Mucosa of descending colon (tissue), 3 donors: Measurements from ENCODE around the gene TMEM170B. TPM values are rescaled to one million over a fixed set of nuclear protein-coding genes. Genes with fewer than 3 reads are reported as not detected.
A peak's percentile ranks its signal among the peaks of the same experiment; 100 is the strongest.
"Not testable (repeated sequence)": the region's sequence is repeated elsewhere in the genome, so short reads cannot be mapped to it uniquely, and the experiment has no call there.

Experiments
- ATAC-seq: fragments of 200-7000 bp; cut with Tn5 transposase; one replicate; pipeline ENCODE4 v1.9.1; 2020; ENCODE audit warnings: mild to moderate bottlenecking, moderate library complexity
- DNase-seq, 3 donors: peaks; one replicate each; pipeline ENCODE4 v3.0.0-alpha.2; 2020
- H3K36me3 ChIP-seq: fragments of 200-600 bp; one replicate; pipeline ENCODE4 v1.8.0; 2021; ENCODE audit warnings: low read depth, mild to moderate bottlenecking
- H3K4me1 ChIP-seq: fragments of 200-600 bp; one replicate; pipeline ENCODE4 v1.8.0; 2021; ENCODE audit warnings: low read depth, mild to moderate bottlenecking
- H3K4me3 ChIP-seq: fragments of 200-600 bp; one replicate; pipeline ENCODE4 v1.8.0; 2021; ENCODE audit warnings: mild to moderate bottlenecking
- H3K9me3 ChIP-seq: fragments of 200-600 bp; one replicate; pipeline ENCODE4 v1.8.0; 2021; ENCODE audit warnings: mild to moderate bottlenecking
- intact Hi-C, 2 donors: fragments of 100-400 bp; cut with DNase I in 1 of 2; cut with micrococcal nuclease in 1 of 2; formaldehyde crosslinking; loops; one replicate each; pipeline versions ENCODE4 v1.11.0 to v1.11.1; 2022; cut with DNase I, micrococcal nuclease
- total RNA-seq, 3 donors: library from RNA; stranded (reverse); fragmentation: NEBNext Ultra II Directional in 2 of 3; extraction: Animal tissue kit (Norgen Biotek cat#: 25700) in 2 of 3; gene quantifications; one replicate each; pipeline versions ENCODE4 v1.2.1 to v1.2.4, GENCODE V29; 2021 to 2023
- TF ChIP-seq, protein P1 (sequence below): fragments of 200-600 bp; IDR thresholded peaks from one replicate; pipeline ENCODE4 v1.8.0; 2022; ENCODE audit warnings: antibody characterized with exemption, mild to moderate bottlenecking
- donor health status: DM: no; HTN: no; CAD: no; lungs with moderate emphysema.
- donor health status: DM: no; HTN: no; CAD: no.
- donor health status: DM: no; HTN: yes; CAD: no.

The TMEM170B gene
- total RNA-seq, 3 donors from 2014 or later, result 0.98 to 9.0 (median 2.0) TPM

GRCh38 chr6:11538819-11539468 lies 1.4 kb downstream of the TMEM170B start:
- H3K9me3 ChIP-seq, result no peaks in the 10 kb centered on the region
- ATAC-seq (no peak), DNase-seq (no peak)
- H3K36me3 ChIP-seq, result no peaks in the 10 kb centered on the region
- intact Hi-C loops, result no loop called here
- peak overlapping the region; percentile 71 for H3K4me3 ChIP-seq
- TF ChIP-seq, protein P1, sequence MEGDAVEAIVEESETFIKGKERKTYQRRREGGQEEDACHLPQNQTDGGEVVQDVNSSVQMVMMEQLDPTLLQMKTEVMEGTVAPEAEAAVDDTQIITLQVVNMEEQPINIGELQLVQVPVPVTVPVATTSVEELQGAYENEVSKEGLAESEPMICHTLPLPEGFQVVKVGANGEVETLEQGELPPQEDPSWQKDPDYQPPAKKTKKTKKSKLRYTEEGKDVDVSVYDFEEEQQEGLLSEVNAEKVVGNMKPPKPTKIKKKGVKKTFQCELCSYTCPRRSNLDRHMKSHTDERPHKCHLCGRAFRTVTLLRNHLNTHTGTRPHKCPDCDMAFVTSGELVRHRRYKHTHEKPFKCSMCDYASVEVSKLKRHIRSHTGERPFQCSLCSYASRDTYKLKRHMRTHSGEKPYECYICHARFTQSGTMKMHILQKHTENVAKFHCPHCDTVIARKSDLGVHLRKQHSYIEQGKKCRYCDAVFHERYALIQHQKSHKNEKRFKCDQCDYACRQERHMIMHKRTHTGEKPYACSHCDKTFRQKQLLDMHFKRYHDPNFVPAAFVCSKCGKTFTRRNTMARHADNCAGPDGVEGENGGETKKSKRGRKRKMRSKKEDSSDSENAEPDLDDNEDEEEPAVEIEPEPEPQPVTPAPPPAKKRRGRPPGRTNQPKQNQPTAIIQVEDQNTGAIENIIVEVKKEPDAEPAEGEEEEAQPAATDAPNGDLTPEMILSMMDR, result no peak
- peaks cover 8% of the 10 kb centered on the region for H3K4me1 ChIP-seq

DNA sequence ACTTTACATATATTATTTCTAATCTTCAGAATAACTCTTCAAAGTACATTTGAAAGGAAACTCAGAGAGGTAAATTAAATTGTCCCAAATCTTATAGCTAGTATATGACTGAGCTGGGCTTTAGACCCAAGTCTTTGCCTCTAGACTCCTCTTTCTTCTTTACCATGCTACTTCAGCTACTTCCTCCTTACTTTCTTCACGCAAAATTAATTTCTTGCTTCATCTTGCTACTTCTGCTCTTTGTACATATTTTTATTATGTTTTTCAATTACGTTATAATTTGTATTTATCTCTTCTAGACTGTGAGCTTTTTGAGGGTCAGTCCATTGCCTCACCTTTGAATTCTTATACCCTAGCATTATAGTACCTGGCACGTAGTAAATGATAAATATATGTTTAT lies 5.3 kb downstream of the TMEM170B start:
- DNase-seq, result no peak
- intact Hi-C loops, result no loop called here
- H3K4me3 ChIP-seq, result no peak overlapping the region
- H3K4me1 ChIP-seq, result no peaks in the 10 kb centered on the region
- H3K36me3 ChIP-seq, result no peaks in the 10 kb centered on the region
- TF ChIP-seq, protein P1, result no peak
- ATAC-seq, result no peak
- H3K9me3 ChIP-seq, result no peaks in the 10 kb centered on the region

DNA sequence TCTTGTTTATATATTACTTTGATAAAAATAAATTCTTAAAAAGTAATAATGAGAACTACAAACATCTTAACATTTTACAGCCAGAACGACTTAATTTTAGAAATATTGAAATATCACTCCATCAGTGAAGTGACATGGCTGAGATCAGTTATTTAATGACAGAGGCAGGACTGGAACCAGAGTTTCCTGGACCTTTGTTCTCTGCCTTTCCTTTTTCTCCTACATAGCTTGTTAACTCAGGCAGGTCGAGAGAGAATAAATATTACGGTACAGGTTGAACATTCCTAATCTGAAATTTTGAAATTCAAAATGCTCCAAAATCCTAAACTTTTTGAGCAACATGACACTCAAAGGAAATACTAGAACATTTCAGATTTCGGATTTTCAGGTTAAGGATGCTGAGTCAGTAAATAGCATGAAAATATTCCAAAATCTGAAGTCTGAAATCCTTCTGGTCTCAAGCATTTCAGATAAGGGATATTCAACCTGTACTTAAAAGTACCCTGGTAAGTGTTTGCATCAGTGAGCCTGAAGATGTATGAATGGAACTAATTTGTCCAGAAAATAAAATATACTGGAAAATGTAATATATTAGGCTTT lies 6.5 kb downstream of the TMEM170B start:
- H3K9me3 ChIP-seq, result no peaks in the 10 kb centered on the region
- no peak overlapping the region for H3K4me3 ChIP-seq
- TF ChIP-seq, protein P1, result no peak
- ATAC-seq, result no peak
- intact Hi-C loops, result no loop called here
- no peaks in the 10 kb centered on the region for H3K4me1 ChIP-seq
- DNase-seq, result no peak
- no peaks in the 10 kb centered on the region for H3K36me3 ChIP-seq

DNA sequence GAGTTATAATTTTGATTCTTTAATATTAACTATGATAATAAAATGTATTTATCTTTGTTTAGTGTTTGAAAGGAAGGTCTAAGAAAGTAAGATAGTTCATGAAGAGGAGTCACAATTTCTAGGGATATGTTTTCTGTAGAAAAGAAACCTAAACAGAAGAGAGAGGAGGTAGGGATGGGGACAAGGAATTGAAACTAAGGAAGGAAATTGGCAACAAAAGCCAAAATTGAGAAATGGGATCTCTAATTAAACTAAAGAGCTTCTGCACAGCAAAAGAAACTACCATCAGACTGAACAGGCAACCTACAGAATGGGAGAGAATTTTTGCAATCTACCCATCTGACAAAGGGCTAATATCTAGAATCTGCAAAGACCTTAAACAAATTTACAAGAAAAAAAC lies 10.3 kb downstream of the TMEM170B start:
- ATAC-seq, H3K36me3 ChIP-seq, intact Hi-C loops, H3K9me3 ChIP-seq, H3K4me3 ChIP-seq, H3K4me1 ChIP-seq, DNase-seq: not testable (repeated sequence)

GRCh38 chr6:11548578-11548977 lies 11.0 kb downstream of the TMEM170B start:
- intact Hi-C loops, ATAC-seq: not testable (repeated sequence)

DNA sequence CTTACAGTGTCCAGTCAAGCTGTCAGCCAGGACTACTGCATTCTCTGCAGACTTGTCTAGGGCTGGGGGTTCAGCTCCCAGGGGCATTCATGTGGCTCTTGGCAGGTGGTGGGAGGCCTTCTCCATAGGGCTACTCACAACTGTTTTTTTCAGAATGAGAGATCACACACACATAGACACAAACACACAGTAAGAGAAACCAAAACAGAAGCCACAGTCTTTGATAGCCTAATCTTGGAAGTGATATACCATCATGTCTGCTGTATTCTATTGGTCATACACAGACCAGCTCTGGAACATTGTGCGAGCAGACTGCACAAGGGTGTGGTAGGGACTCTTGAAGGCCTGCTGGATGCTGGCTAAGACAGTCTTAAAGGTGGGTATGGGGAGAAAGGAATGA lies 13.5 kb downstream of the TMEM170B start:
- H3K4me3 ChIP-seq, result no peak overlapping the region
- TF ChIP-seq, protein P1, result no peak

More at GRCh38 chr6:11548578-11548977, 11.0 kb downstream of the TMEM170B start:
- DNase-seq, H3K4me1 ChIP-seq, H3K9me3 ChIP-seq, H3K36me3 ChIP-seq, H3K4me3 ChIP-seq: not testable (repeated sequence)

More for the DNA sequence above, 13.5 kb downstream of the TMEM170B start:
- intact Hi-C loops, result no loop called here
- no peak for DNase-seq
- Histone ChIP-seq H3K9me3 (no peaks in the 10 kb centered on the region), H3K36me3 (no peaks in the 10 kb centered on the region), H3K4me1 (no peaks in the 10 kb centered on the region)
- no peak for ATAC-seq
